Activated CD4-positive, alpha-beta T cell treated with anti-CD3 and anti-CD28 coated beads for 36 hours (primary cell): ENCODE measurements around the gene KAZALD1. TPM values are rescaled to one million over a fixed set of nuclear protein-coding genes. Genes with fewer than 3 reads are reported as not detected.

Experiments
- ATAC-seq: fragments of 200-7000 bp; cut with Tn5 transposase; one replicate; pipeline ENCODE4 v1.10.0; 2021; ENCODE audit warnings: mild to moderate bottlenecking, moderate library complexity
- CTCF ChIA-PET: fragments of 350-600 bp; sonication (Branson Sonifier 250); formaldehyde crosslinking; loops from one replicate; lab custom pipeline; 2021; ENCODE audit warnings: antibody characterized with exemption; lab: Charles Lee
- POLR2A ChIA-PET: fragments of 350-600 bp; sonication (Branson Sonifier 250); formaldehyde crosslinking; loops from one replicate; lab custom pipeline; 2021; ENCODE audit warnings: antibody characterized with exemption, inconsistent platforms; lab: Charles Lee
- DNase-seq: peaks from one replicate; pipeline ENCODE4 v3.0.0-alpha.2; 2020
- H3K27ac Mint-ChIP-seq: one replicate; pipeline ENCODE4 v1.8.0; 2021; ENCODE audit warnings: mixed read lengths
- H3K27me3 Mint-ChIP-seq: one replicate; pipeline ENCODE4 v1.8.0; 2021; ENCODE audit warnings: mixed read lengths
- H3K36me3 Mint-ChIP-seq: one replicate; pipeline ENCODE4 v1.8.0; 2021; ENCODE audit warnings: low read depth, mixed read lengths
- H3K4me1 Mint-ChIP-seq: one replicate; pipeline ENCODE4 v1.8.0; 2021; ENCODE audit warnings: mixed read lengths
- H3K4me3 Mint-ChIP-seq: one replicate; pipeline ENCODE4 v1.8.0; 2021; ENCODE audit warnings: mild to moderate bottlenecking, moderate library complexity, mixed read lengths
- H3K9me3 Mint-ChIP-seq: one replicate; pipeline ENCODE4 v1.8.0; 2021; ENCODE audit warnings: low read depth, mixed read lengths
- intact Hi-C, 2 experiments: fragments of 100-400 bp; cut with DNase I in 1 of 2; cut with micrococcal nuclease in 1 of 2; formaldehyde crosslinking; loops; one replicate each; pipeline versions ENCODE4 v1.14.2 to v1.15.1; 2022 to 2024; cut with DNase I, micrococcal nuclease
- total RNA-seq, 2 experiments: library from RNA; stranded (reverse); gene quantifications; one replicate each; pipeline ENCODE4 v1.2.3, GENCODE V29; 2021

The KAZALD1 gene
- total RNA-seq, 2 experiments from 2014 or later, result 0.47 to 0.57 TPM

DNA sequence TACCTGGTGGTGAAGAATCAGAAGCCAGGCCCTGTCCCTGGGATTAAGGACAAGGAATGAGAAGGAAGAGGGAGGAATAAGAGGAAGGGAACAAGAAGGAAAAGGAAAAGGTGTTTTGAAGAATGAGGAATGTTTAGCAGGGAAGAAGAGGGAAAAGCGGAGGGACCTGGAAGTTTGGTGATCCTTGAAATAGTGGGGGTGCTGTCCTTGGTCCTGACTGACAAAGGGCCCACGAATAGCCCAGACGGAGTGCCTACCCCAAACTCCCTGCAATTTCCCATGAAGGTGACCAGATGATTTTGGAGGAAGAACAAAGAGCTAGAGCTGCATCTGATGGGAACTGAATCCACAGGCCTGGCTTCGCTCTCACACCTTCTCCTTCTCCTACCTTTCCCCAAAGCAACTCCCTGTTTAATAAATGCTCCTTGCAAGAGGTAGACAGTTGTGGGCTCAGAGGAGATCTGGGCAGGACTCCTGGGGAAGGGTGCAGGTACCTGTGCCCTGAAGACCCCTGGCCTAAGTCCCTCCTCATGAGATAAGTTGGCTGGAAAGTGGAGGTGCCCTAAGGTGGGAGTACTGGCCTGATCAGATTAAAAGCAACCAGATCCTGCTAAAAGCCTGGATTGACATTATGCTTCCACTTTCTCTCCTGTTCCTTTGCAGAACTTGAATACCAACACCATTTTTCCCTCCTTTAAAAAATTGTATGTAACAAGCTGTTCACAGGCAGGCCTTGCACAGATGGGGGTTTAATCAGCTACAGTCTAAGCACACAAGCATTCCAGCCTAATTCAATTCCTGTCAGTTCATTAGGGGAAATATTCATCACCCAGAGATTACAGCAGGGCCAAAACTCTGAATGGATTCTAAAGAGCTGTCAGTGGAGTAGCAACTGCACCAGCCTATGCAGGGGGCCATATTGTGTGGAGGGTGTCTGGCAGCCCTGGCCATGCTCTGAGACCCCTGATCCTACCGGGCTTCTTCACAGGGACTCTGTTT is 19.4 kb downstream of the KAZALD1 start:
- intact Hi-C loops, result no loop called here
- no peaks in the 10 kb centered on the region for H3K4me1 Mint-ChIP-seq

DNA sequence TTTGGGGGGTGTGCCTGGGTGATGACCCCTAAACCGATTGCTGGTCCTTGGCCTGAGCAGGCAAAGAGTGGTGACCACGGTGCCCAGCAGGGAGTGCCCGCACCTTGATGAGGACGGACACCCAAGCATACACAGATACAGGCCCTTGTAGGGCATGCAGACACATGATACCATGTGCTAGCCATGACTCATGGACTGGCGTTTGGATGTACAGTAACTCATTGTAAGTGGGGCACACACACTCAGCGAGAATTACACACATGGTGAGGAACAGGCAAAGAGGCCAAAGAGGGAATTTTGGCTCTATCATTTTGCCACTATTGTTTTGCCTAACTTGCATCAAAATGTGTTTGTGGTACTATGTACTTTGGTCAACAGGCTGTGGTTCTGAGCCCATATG is 24.1 kb downstream of the KAZALD1 start:
- ATAC-seq (no peak), DNase-seq (no peak)
- no peak overlapping the region for H3K27ac Mint-ChIP-seq
- H3K4me3 Mint-ChIP-seq, result no peak overlapping the region
- intact Hi-C loops, result no loop called here
- no peaks in the 10 kb centered on the region for H3K4me1 Mint-ChIP-seq
- ChIA-PET POLR2A (no interaction called here), CTCF (no interaction called here)
- no peaks in the 10 kb centered on the region for H3K36me3 Mint-ChIP-seq
- H3K9me3 Mint-ChIP-seq, result no peaks in the 10 kb centered on the region
- peaks cover 42% of the 10 kb centered on the region for H3K27me3 Mint-ChIP-seq

More for the DNA sequence above, 19.4 kb downstream of the KAZALD1 start:
- no peak overlapping the region for H3K27ac Mint-ChIP-seq
- DNase-seq, result no peak
- no peaks in the 10 kb centered on the region for H3K9me3 Mint-ChIP-seq
- POLR2A ChIA-PET, result no interaction called here
- H3K4me3 Mint-ChIP-seq, result no peak overlapping the region
- CTCF ChIA-PET, result interaction anchor here (0.9 to 1.2 kb wide), 2 partner anchors 10 to 61 kb away, joined by 3 read pairs; no protein-coding TSS in a partner anchor
- no peak for ATAC-seq
- H3K36me3 Mint-ChIP-seq, result no peaks in the 10 kb centered on the region
- H3K27me3 Mint-ChIP-seq, result peaks cover 35% of the 10 kb centered on the region

DNA sequence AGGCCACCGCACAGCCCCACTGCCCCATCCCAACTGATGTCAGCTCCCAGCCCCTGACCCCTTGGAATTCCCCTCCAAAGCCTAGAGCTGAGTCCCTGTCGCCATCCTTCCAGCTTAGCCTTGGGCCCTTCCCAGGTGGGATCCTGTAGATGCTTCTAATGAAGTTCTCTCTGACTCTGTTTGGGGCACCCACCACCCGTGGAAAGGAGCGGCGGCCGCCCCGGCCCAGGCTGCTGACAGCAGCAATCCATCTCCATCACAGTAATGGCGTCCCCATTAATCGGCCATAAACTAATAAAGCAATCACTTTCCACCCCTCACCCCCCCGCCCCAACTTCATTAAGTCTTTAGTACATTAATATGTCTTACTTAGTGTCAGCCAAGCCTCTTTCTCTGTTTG is 25.6 kb downstream of the KAZALD1 start:
- Mint-ChIP-seq H3K27ac (no peak overlapping the region), H3K4me3 (no peak overlapping the region), H3K9me3 (no peaks in the 10 kb centered on the region), H3K27me3 (peaks cover 39% of the 10 kb centered on the region), H3K36me3 (no peaks in the 10 kb centered on the region), H3K4me1 (no peaks in the 10 kb centered on the region)
- ChIA-PET POLR2A (no interaction called here), CTCF (interaction anchor here (0.6 to 1.2 kb wide), 2 partner anchors 9 to 27 kb away, joined by 4 read pairs; no protein-coding TSS in a partner anchor)
- ATAC-seq, result no peak
- intact Hi-C loops, result no loop called here
- no peak for DNase-seq

DNA sequence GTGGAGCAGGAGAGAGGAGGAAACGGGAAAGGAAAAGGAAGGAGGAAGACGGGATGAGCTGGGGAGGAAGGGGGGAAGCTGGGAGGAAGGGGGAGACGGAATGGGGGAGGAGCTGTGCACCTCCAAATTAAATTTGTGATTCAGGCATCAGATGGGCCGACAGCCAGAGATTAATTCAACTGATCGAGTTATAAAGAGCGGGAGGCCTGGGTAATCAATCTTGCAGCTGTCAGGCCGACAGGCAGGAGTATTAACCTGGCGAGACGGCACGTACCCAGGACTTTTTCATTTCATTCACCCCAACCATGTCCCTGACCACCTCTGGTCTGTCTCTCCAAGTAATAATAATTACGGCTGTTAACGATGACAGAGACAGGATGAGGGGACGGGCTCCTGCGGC is 26.2 kb downstream of the KAZALD1 start:
- H3K9me3 Mint-ChIP-seq, result no peaks in the 10 kb centered on the region
- intact Hi-C loops, result no loop called here
- DNase-seq (no peak), ATAC-seq (no peak)
- H3K36me3 Mint-ChIP-seq, result no peaks in the 10 kb centered on the region
- no peak overlapping the region for H3K27ac Mint-ChIP-seq
- H3K4me3 Mint-ChIP-seq, result no peak overlapping the region
- H3K27me3 Mint-ChIP-seq, result peaks cover 37% of the 10 kb centered on the region
- no peaks in the 10 kb centered on the region for H3K4me1 Mint-ChIP-seq
- CTCF ChIA-PET, result interaction anchor here (0.6 to 1.2 kb wide), 2 partner anchors 9 to 73 kb away, joined by 4 read pairs; no protein-coding TSS in a partner anchor
- POLR2A ChIA-PET, result no interaction called here

DNA sequence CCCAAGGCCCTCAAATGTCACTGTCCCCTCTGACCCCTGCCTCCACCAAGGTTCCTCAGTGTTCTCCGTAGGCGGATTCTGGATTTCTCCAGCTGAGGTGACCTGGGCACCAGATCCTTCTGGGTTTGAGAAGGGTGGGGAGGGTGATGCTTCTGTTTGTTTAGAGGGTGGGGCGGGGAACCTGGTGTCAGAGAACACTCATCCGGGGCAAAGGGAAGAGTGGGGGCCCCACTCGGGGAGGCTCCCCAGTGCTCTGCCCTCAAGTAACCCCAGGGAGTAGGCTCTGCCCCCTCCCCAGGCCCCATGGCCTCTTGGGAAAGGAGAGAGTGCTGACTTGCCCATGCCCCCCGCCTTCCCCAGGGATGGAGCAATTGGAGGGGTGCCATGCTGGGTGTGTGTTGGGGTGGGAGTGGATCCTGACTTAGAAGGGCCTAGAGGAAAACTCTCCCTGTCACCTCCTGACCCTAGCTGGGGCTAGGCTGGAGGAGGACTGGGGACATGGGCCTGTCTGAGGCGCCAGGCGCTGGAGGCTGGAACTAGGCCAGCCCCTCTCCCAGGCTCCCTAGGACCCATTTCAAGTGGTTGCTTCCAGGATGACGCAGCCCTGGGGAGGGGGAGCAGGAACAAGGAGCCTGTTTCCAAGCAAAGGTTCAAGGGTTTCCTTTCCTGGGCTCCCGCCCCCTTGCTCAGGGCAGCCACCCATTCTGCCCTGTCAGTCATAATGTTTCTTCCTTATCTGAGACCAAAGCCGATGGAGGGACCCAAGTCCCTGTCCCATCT is 27.9 kb downstream of the KAZALD1 start:
- no peak for DNase-seq

DNA sequence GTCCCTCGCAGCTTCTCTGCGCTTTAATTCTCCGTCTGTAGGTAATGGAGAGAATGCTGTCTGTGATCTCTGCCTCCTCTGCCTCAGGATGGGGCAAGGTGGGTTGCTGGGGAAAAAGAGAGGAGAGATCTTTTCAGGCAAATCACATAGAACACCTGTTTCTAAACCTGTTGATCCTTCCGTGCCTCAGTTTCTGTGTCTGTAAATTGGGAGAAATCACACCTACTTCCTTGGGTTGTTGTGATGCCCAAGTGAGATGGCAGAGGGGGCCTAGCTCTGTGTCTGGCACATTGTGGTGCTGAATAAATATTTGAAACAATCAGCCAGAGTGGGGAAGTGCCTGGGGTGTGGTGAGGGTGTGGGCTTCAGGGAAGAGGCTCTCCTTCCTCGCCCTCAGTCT is 28.8 kb downstream of the KAZALD1 start:
- H3K4me1 Mint-ChIP-seq, result no peaks in the 10 kb centered on the region
- ChIA-PET POLR2A (no interaction called here), CTCF (interaction anchor here (1.4 to 11.9 kb wide), 3 partner anchors 10 to 50 kb away, joined by 3 to 298 read pairs (median 4); no protein-coding TSS in a partner anchor)
- intact Hi-C loops, result no loop called here
- DNase-seq (no peak), ATAC-seq (no peak)
- no peak overlapping the region for H3K4me3 Mint-ChIP-seq
- H3K36me3 Mint-ChIP-seq, result no peaks in the 10 kb centered on the region
- peaks cover 32% of the 10 kb centered on the region for H3K27me3 Mint-ChIP-seq
- no peak overlapping the region for H3K27ac Mint-ChIP-seq
- H3K9me3 Mint-ChIP-seq, result no peaks in the 10 kb centered on the region

More for the DNA sequence above, 27.9 kb downstream of the KAZALD1 start:
- Mint-ChIP-seq H3K9me3 (no peaks in the 10 kb centered on the region), H3K27me3 (peaks cover 35% of the 10 kb centered on the region), H3K4me3 (no peak overlapping the region), H3K27ac (no peak overlapping the region), H3K4me1 (no peaks in the 10 kb centered on the region), H3K36me3 (no peaks in the 10 kb centered on the region)
- intact Hi-C loops, result no loop called here
- ChIA-PET POLR2A (no interaction called here), CTCF (interaction anchor here (0.9 kb wide), 1 partner anchor 53 kb away, joined by 3 read pairs; no protein-coding TSS in a partner anchor)
- ATAC-seq, result no peak

DNA sequence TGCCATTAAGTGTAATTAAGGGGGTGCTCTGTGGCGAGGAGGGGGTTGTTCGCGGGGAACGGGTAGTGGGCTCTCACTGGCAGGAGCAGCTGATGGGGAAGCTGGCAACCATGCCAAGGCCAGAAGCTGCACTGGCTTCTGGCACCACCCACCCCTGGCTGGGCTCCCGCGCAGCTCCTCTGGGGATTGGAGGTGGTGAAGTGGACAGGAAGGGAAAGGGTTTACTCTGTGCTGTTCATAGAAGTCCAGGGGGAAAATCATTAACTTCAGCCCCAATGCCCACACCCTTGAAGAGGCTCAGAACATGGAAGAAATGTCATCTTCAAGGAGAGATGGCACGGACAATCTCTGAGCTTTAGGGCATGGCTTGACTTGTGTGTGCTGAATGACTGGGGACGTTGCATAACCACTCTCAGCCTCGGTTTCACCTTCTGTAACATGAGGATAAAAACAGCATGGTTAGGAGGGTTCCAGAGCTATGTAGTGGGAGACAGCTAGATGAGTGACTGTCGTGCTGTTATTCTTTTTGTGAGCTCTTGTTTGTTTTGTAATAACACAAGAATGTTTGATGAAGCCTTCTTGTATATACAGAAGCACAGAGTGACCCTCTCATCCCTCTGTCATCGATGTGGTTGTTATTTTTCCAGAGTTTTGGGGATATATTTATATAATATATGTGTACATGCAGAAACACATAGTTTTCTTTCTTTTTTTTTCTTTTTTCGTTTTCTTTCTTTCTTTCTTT is 29.9 kb downstream of the KAZALD1 start:
- POLR2A ChIA-PET, result no interaction called here
- Mint-ChIP-seq H3K4me3 (no peak overlapping the region), H3K36me3 (no peaks in the 10 kb centered on the region), H3K27ac (no peak overlapping the region), H3K4me1 (no peaks in the 10 kb centered on the region), H3K9me3 (no peaks in the 10 kb centered on the region), H3K27me3 (peaks cover 28% of the 10 kb centered on the region)
- intact Hi-C loops, result no loop called here
- CTCF ChIA-PET, result interaction anchor here (0.7 to 11.9 kb wide), 6 partner anchors 9 to 348 kb away, joined by 3 to 298 read pairs (median 3); no protein-coding TSS in a partner anchor
- no peak for DNase-seq
- ATAC-seq, result no peak

DNA sequence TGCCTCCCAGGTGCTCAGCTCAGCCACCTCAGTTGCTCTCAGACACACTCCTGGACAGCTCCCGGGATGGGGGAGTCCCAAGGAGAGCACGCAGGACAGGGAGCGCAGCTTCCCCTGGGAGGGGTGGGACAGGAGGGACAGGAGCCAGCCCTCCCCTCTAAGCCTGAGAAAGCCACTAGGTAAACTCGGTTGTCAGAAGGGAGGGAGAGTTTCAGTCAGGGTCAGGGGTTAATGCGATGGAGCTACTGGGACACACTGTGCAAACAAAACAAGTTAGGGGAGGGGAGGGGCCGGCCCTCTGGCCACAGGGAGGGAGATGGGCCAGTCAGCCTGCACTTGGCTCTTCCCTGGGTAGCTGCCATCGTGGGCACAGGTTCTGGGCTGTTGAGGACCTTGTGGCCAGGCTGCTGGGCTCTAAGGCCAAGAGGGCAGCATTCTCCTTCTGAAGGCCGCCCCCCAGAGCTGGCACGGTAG is 31.1 kb downstream of the KAZALD1 start:
- H3K27me3 Mint-ChIP-seq, result peaks cover 26% of the 10 kb centered on the region
- H3K9me3 Mint-ChIP-seq, result no peaks in the 10 kb centered on the region
- intact Hi-C loops, result no loop called here
- H3K4me3 Mint-ChIP-seq, result no peak overlapping the region
- no peaks in the 10 kb centered on the region for H3K36me3 Mint-ChIP-seq
- ChIA-PET POLR2A (no interaction called here), CTCF (interaction anchor here (1.0 to 11.9 kb wide), 2 partner anchors 48 to 215 kb away, joined by 4 to 298 read pairs; no protein-coding TSS in a partner anchor)
- no peaks in the 10 kb centered on the region for H3K4me1 Mint-ChIP-seq
- H3K27ac Mint-ChIP-seq, result no peak overlapping the region
- ATAC-seq, result no peak
- DNase-seq, result no peak

DNA sequence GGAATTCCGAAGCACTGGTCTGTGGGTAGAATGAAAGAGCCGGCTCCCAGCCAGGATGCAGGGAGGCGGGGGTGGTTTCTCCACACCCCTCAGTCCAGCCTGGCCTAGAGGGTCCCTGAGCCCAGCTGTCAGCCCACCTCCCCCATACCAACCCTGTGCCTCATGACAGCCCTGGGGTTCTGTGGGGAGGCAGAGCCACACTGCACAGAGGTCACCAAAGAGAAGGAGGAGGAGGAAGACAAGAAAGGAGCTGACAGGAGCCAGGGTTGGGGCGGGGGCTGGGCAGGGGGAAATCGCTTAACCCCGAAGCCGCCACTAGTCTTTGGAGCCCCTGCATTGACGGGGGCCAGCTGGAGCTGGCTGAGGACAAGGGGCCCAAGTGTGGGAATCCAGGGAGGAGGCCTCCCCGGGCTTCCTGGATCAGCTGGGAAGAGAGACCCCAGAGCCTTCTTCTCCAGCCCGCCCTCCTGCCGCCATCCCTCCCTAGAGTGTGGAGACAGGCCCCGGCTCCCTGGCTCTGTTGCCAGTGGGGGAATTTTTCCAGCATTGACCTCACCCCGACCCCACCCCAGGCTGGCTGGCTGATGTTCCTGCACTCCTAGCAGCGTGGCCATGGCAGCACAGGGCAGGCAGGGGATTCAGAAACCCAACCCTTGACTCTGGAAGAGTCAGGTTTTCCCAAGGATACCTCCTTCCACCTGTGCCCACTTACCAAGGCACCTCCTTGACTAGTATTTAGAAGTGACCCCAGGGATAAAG is 32.5 kb downstream of the KAZALD1 start:
- CTCF ChIA-PET, result interaction anchor here (1.3 to 11.9 kb wide), 12 partner anchors 9 to 151 kb away, joined by 4 to 298 read pairs (median 10); partner anchors contain the start of genes PDZD7 and SFXN3
- H3K4me3 Mint-ChIP-seq, result no peak overlapping the region
- POLR2A ChIA-PET, result interaction anchor here (0.6 kb wide), 1 partner anchor 261 kb away, joined by 3 read pairs; no protein-coding TSS in a partner anchor
- ATAC-seq (no peak), DNase-seq (no peak)
- H3K27ac Mint-ChIP-seq, result no peak overlapping the region
- H3K4me1 Mint-ChIP-seq, result no peaks in the 10 kb centered on the region
- H3K27me3 Mint-ChIP-seq, result peaks cover 22% of the 10 kb centered on the region
- H3K9me3 Mint-ChIP-seq, result no peaks in the 10 kb centered on the region
- no peaks in the 10 kb centered on the region for H3K36me3 Mint-ChIP-seq
- intact Hi-C loops, result no loop called here

DNA sequence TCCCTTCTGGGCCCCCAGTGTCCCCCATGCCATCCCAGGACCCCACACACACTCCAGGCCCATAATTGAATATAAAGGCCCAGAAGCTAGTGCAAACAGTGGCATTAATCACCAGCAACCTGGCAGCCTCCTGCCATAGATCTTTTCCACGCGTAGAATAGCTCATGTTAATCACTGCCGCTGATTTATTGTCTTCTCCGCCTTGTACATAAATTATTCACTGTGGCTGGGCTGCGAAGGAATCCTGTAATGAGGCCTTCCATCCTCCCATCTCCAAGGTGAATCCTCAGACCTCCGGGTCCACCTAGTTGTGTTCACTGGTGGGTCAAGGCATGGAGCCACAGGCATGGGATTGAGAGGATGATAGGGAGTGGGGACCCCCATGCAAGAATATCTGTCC is 33.2 kb downstream of the KAZALD1 start:
- no peaks in the 10 kb centered on the region for H3K4me1 Mint-ChIP-seq
- no peak for ATAC-seq
- no peak overlapping the region for H3K4me3 Mint-ChIP-seq
- POLR2A ChIA-PET, result interaction anchor here (0.6 to 1.6 kb wide), 2 partner anchors 47 to 262 kb away, joined by 3 to 4 read pairs; no protein-coding TSS in a partner anchor
- CTCF ChIA-PET, result interaction anchor here (0.5 to 11.9 kb wide), 27 partner anchors 9 to 572 kb away, joined by 3 to 298 read pairs (median 6); partner anchors contain the start of genes PDZD7 and SFXN3
- no peak for DNase-seq
- H3K27ac Mint-ChIP-seq, result no peak overlapping the region
- intact Hi-C loops, result loop anchor here (1.0 kb wide), 1 partner anchor 47 kb away; no protein-coding TSS in a partner anchor
- no peaks in the 10 kb centered on the region for H3K36me3 Mint-ChIP-seq
- H3K27me3 Mint-ChIP-seq, result peaks cover 27% of the 10 kb centered on the region
- no peaks in the 10 kb centered on the region for H3K9me3 Mint-ChIP-seq
